PFSK-1 (cell line): ENCODE results near the gene PRDM11.

Source experiments
- POLR2AphosphoS5 ChIP-seq: IDR thresholded peaks from 2 replicates; pipeline ENCODE4 v1.6.1; 2012; ENCODE audit warnings: low read depth, mild to moderate bottlenecking, control low read depth, low read length, moderate library complexity
- SIN3A ChIP-seq: IDR thresholded peaks from 2 replicates; pipeline ENCODE4 v1.6.1; 2012; ENCODE audit warnings: mild to moderate bottlenecking, low read length, moderate library complexity, borderline replicate concordance; ENCODE audit not compliant: insufficient read depth
- TF ChIP-seq, protein P1 (sequence below), 2 experiments: IDR thresholded peaks; 2 replicates each; pipeline versions ENCODE4 v1.6.1 to v1.8.0; 2011 to 2012; ENCODE audit warnings: low read depth in 2 of 2, low read length in 2 of 2, control low read depth in 1 of 2, inconsistent platforms in 1 of 2, mild to moderate bottlenecking in 1 of 2, moderate library complexity in 1 of 2; ENCODE audit not compliant: insufficient read depth in 1 of 2

- TF ChIP-seq SIN3A = no peak
- no peak for TF ChIP-seq POLR2AphosphoS5
- TF ChIP-seq, protein P1, sequence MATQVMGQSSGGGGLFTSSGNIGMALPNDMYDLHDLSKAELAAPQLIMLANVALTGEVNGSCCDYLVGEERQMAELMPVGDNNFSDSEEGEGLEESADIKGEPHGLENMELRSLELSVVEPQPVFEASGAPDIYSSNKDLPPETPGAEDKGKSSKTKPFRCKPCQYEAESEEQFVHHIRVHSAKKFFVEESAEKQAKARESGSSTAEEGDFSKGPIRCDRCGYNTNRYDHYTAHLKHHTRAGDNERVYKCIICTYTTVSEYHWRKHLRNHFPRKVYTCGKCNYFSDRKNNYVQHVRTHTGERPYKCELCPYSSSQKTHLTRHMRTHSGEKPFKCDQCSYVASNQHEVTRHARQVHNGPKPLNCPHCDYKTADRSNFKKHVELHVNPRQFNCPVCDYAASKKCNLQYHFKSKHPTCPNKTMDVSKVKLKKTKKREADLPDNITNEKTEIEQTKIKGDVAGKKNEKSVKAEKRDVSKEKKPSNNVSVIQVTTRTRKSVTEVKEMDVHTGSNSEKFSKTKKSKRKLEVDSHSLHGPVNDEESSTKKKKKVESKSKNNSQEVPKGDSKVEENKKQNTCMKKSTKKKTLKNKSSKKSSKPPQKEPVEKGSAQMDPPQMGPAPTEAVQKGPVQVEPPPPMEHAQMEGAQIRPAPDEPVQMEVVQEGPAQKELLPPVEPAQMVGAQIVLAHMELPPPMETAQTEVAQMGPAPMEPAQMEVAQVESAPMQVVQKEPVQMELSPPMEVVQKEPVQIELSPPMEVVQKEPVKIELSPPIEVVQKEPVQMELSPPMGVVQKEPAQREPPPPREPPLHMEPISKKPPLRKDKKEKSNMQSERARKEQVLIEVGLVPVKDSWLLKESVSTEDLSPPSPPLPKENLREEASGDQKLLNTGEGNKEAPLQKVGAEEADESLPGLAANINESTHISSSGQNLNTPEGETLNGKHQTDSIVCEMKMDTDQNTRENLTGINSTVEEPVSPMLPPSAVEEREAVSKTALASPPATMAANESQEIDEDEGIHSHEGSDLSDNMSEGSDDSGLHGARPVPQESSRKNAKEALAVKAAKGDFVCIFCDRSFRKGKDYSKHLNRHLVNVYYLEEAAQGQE (IDR thresholded peaks at IDR 0.05; ENCODE audit: insufficient read depth in 1 of 2, low read depth in 2 of 2, low read length in 2 of 2) = no peak
Observed at GRCh38 chr11:45104006-45104789, 42.2 kb upstream of the PRDM11 start.
